Peyer's patch (tissue), 4 donors: ENCODE data around the gene DOK5. TPM values are rescaled to one million over a fixed set of nuclear protein-coding genes. Genes with fewer than 3 reads are reported as not detected.

Source experiments
- DNase-seq, 3 donors: peaks; one replicate each; pipeline ENCODE4 v3.0.0-alpha.2; 2017 to 2019
- H3K27ac ChIP-seq, 4 donors: fragments of 200-600 bp; sonication (generic); one replicate each; pipeline ENCODE4 v1.5.1; 2016 to 2019
- H3K27me3 ChIP-seq, 2 donors: fragments of 200-600 bp; sonication (generic); one replicate each; pipeline ENCODE4 v1.5.1; 2019
- H3K36me3 ChIP-seq, 3 donors: fragments of 200-600 bp; sonication (generic); one replicate each; pipeline ENCODE4 v1.5.1; 2016 to 2019
- H3K4me1 ChIP-seq, 4 donors: fragments of 200-600 bp; sonication (generic); one replicate each; pipeline ENCODE4 v1.5.1; 2016 to 2019
- H3K4me3 ChIP-seq, 4 donors: fragments of 200-600 bp; sonication (generic); 1 replicate in 3 of 4; 2 replicates in 1 of 4; pipeline ENCODE4 v1.5.1; 2016 to 2019; ENCODE audit warnings: mild to moderate bottlenecking in 1 of 4
- H3K9me3 ChIP-seq, 4 donors: fragments of 200-600 bp; sonication (generic); one replicate each; pipeline ENCODE4 v1.5.1; 2016 to 2019; ENCODE audit warnings: mild to moderate bottlenecking in 1 of 4
- CTCF ChIP-seq, 6 experiments: fragments of 450-650 bp in 4 of 6; fragments of 200-600 bp in 2 of 6; sonication (generic) in 1 of 6; IDR thresholded peaks; one replicate each; pipeline ENCODE4 v1.5.1; 2017 to 2019; ENCODE audit warnings: antibody characterized with exemption in 6 of 6, mild to moderate bottlenecking in 3 of 6, moderate library complexity in 1 of 6
- POLR2A ChIP-seq, 2 donors: fragments of 450-650 bp; IDR thresholded peaks; one replicate each; pipeline ENCODE4 v1.5.1; 2017; ENCODE audit warnings: antibody characterized with exemption in 2 of 2, mild to moderate bottlenecking in 2 of 2, moderate library complexity in 2 of 2
- total RNA-seq, 4 donors: library from RNA; depleted of rRNA; stranded (reverse); fragments of >200 nt; gene quantifications; one replicate each; pipeline ENCODE4 v1.1.0, GENCODE V29; 2016

Gene DOK5
- total RNA-seq, 4 donors from 2014 or later: 2.1 TPM; not detected in 3

- Histone ChIP-seq H3K36me3 (no peaks in the 10 kb centered on the region), H3K4me1 (no peaks in the 10 kb centered on the region), H3K27ac (no peak overlapping the region), H3K4me3 (no peak overlapping the region), H3K9me3 (no peaks in the 10 kb centered on the region), H3K27me3 (no peaks in the 10 kb centered on the region)
- DNase-seq: no peak
- TF ChIP-seq CTCF (IDR thresholded peaks at IDR 0.05) (no peak), POLR2A (IDR thresholded peaks at IDR 0.05) (no peak)
Observed at GRCh38 chr20:54624706-54625390, 149.5 kb downstream of the DOK5 start.

GRCh38 chr20:54625497-54625896 is 150.1 kb downstream of the DOK5 start:
- Histone ChIP-seq H3K36me3 (no peaks in the 10 kb centered on the region), H3K4me3 (no peak overlapping the region), H3K9me3 (no peaks in the 10 kb centered on the region), H3K27ac (no peak overlapping the region), H3K27me3 (no peaks in the 10 kb centered on the region), H3K4me1 (no peaks in the 10 kb centered on the region)
- no peak for DNase-seq
- TF ChIP-seq CTCF (IDR thresholded peaks at IDR 0.05) (no peak), POLR2A (IDR thresholded peaks at IDR 0.05) (no peak)

- H3K4me1 ChIP-seq: no peaks in the 10 kb centered on the region
- TF ChIP-seq CTCF (IDR thresholded peaks at IDR 0.05) (no peak), POLR2A (IDR thresholded peaks at IDR 0.05) (no peak)
Observed at GRCh38 chr20:54626126-54626525, 150.7 kb downstream of the DOK5 start.

GRCh38 chr20:54629632-54630031 is 154.2 kb downstream of the DOK5 start:
- no peak for TF ChIP-seq POLR2A (IDR thresholded peaks at IDR 0.05)
- TF ChIP-seq CTCF (IDR thresholded peaks at IDR 0.05): no peak
- Histone ChIP-seq H3K4me3 (no peak overlapping the region), H3K36me3 (no peaks in the 10 kb centered on the region), H3K4me1 (no peaks in the 10 kb centered on the region), H3K27me3 (no peaks in the 10 kb centered on the region), H3K27ac (no peak overlapping the region), H3K9me3 (no peaks in the 10 kb centered on the region)
- DNase-seq: no peak

More at GRCh38 chr20:54626126-54626525, 150.7 kb downstream of the DOK5 start:
- Histone ChIP-seq H3K27me3 (no peaks in the 10 kb centered on the region), H3K27ac (no peak overlapping the region), H3K9me3 (no peaks in the 10 kb centered on the region), H3K4me3 (no peak overlapping the region), H3K36me3 (no peaks in the 10 kb centered on the region)
- no peak for DNase-seq

GRCh38 chr20:54630582-54630981 is 155.2 kb downstream of the DOK5 start:
- Histone ChIP-seq H3K36me3 (no peaks in the 10 kb centered on the region), H3K9me3 (no peaks in the 10 kb centered on the region), H3K27ac (no peak overlapping the region), H3K4me3 (no peak overlapping the region), H3K27me3 (no peaks in the 10 kb centered on the region), H3K4me1 (no peaks in the 10 kb centered on the region)
- TF ChIP-seq CTCF (IDR thresholded peaks at IDR 0.05): no peak
- no peak for TF ChIP-seq POLR2A (IDR thresholded peaks at IDR 0.05)
- no peak for DNase-seq
